Adrenal gland (tissue), 5 donors: Measurements from ENCODE around the gene ERAP2.

Experiments
- POLR2A ChIP-seq, 2 donors: fragments of 450-650 bp; IDR thresholded peaks; one replicate each; pipeline ENCODE4 v1.6.1; 2017; ENCODE audit warnings: antibody characterized with exemption in 2 of 2, mild to moderate bottlenecking in 2 of 2, moderate library complexity in 1 of 2
- TF ChIP-seq, protein P1 (sequence below), 6 experiments: fragments of 450-650 bp in 4 of 6; fragments of 200-600 bp in 2 of 6; sonication (generic) in 1 of 6; IDR thresholded peaks; 1 replicate in 5 of 6; 2 replicates in 1 of 6; pipeline versions ENCODE4 v1.5.1 to v1.8.0; 2016 to 2021; ENCODE audit warnings: antibody characterized with exemption in 6 of 6, mild to moderate bottlenecking in 2 of 6, moderate library complexity in 1 of 6
- donor health status: DM: no; HTN: no; CAD: no.

DNA sequence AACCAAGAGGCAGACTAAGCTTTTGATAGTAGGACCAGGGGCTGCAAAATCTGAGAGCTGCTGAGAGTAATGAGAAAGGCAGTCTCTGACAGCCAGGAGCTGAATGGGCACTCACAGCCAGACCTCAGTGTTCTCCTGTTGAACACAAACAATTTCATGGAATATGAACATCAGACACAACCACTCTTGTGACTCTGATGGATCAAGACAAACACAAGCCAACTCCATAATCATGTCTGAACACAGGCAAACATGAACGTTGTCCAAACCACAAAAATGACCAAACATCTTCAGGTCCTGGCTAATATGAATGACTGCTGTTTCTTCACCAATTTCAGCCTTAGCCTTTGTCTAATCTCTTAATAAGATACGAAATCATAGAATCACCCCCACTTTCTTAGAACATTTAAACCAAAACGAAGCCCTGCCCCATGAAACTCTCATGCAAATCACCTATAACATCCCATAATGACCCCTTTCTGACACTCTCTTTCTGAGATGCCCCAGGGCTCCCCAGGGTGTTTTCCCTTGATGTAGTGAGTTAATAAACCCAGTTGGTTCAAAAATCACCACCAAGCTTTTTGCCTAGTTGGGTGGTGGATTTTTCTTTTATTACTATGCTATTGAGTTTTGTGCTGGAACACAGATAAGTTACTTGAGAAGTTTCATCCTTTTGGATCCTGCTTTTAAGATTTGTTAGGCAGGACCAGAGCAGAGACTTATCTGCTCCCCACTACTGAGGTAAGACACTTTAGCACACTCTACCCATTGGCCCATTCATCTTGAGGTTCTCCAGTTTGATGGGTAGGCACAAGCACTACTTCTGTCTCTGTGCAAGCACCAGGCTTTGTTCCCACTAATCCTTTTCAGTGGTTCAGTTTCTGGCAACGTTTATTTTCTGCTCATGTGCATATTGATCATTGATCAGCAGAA is 5.9 kb upstream of the ERAP2 start:
- TF ChIP-seq, protein P1, sequence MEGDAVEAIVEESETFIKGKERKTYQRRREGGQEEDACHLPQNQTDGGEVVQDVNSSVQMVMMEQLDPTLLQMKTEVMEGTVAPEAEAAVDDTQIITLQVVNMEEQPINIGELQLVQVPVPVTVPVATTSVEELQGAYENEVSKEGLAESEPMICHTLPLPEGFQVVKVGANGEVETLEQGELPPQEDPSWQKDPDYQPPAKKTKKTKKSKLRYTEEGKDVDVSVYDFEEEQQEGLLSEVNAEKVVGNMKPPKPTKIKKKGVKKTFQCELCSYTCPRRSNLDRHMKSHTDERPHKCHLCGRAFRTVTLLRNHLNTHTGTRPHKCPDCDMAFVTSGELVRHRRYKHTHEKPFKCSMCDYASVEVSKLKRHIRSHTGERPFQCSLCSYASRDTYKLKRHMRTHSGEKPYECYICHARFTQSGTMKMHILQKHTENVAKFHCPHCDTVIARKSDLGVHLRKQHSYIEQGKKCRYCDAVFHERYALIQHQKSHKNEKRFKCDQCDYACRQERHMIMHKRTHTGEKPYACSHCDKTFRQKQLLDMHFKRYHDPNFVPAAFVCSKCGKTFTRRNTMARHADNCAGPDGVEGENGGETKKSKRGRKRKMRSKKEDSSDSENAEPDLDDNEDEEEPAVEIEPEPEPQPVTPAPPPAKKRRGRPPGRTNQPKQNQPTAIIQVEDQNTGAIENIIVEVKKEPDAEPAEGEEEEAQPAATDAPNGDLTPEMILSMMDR (IDR thresholded peaks at IDR 0.05), result no peak
- TF ChIP-seq POLR2A (IDR thresholded peaks at IDR 0.05), result no peak
